Muscle layer of duodenum (tissue), 2 donors: ENCODE measurements around the gene PFN4.

ENCODE experiments used
- H3K27ac ChIP-seq: one replicate; pipeline ENCODE4 v1.7.0; 2013; ENCODE audit warnings: mild to moderate bottlenecking, low read length
- H3K27me3 ChIP-seq: one replicate; pipeline ENCODE4 v1.7.0; 2013; ENCODE audit warnings: low read depth, mild to moderate bottlenecking, control low read depth, low read length
- H3K36me3 ChIP-seq, 2 donors: one replicate each; pipeline ENCODE4 v1.7.0; 2013; ENCODE audit warnings: low read length in 2 of 2, control low read depth in 1 of 2, mild to moderate bottlenecking in 1 of 2; ENCODE audit not compliant: insufficient read depth in 2 of 2, control insufficient read depth in 1 of 2
- H3K4me1 ChIP-seq, 2 donors: one replicate each; pipeline ENCODE4 v1.7.0; 2013; ENCODE audit warnings: low read length in 2 of 2, mild to moderate bottlenecking in 2 of 2, control low read depth in 1 of 2, moderate library complexity in 1 of 2; ENCODE audit not compliant: insufficient read depth in 2 of 2, control insufficient read depth in 1 of 2
- H3K4me3 ChIP-seq, 2 donors: one replicate each; pipeline ENCODE4 v1.7.0; 2013; ENCODE audit warnings: low read length in 2 of 2, low read depth in 1 of 2, mild to moderate bottlenecking in 1 of 2
- H3K9me3 ChIP-seq, 2 donors: one replicate each; pipeline ENCODE4 v1.7.0; 2013; ENCODE audit warnings: low read length in 2 of 2, control low read depth in 1 of 2, mild to moderate bottlenecking in 1 of 2; ENCODE audit not compliant: control insufficient read depth in 1 of 2
- donor health status: healthy.

PFN4 gene

GRCh38 chr2:24076849-24077534 is 46.1 kb downstream of the PFN4 start:
- Histone ChIP-seq H3K27ac (peak overlapping the region; percentile 90), H3K27me3 (no peaks in the 10 kb centered on the region), H3K4me1 (peaks cover 0 to 17% of the 10 kb centered on the region in 2 donors), H3K9me3 (no peaks in the 10 kb centered on the region), H3K4me3 (peak overlapping the region; percentile 94 to 96), H3K36me3 (peaks cover 23 to 32% of the 10 kb centered on the region in 2 donors)

GRCh38 chr2:24075915-24076848 is 47.0 kb downstream of the PFN4 start, which contains the start of gene SF3B6:
SF3B6 (minus strand) TSS chr2:24076326; CDS start chr2:24076229, 97 bp downstream.
- Histone ChIP-seq H3K27me3 (no peaks in the 10 kb centered on the region), H3K36me3 (peaks cover 20 to 27% of the 10 kb centered on the region in 2 donors), H3K4me3 (peak within 1 kb of the TSS; percentile 94 to 96), H3K27ac (peak within 1 kb of the TSS; percentile 90), H3K9me3 (no peaks in the 10 kb centered on the region), H3K4me1 (peaks cover 0 to 17% of the 10 kb centered on the region in 2 donors)

GRCh38 chr2:24075259-24075658 is 47.9 kb downstream of the PFN4 start:
- H3K27me3 ChIP-seq = no peaks in the 10 kb centered on the region
- H3K27ac ChIP-seq = peak overlapping the region; percentile 88
- no peaks in the 10 kb centered on the region for H3K9me3 ChIP-seq
- H3K4me1 ChIP-seq = peaks cover 0 to 17% of the 10 kb centered on the region in 2 donors
- peak overlapping the region; percentile 94 to 96 for H3K4me3 ChIP-seq
- H3K36me3 ChIP-seq = peaks cover 15 to 19% of the 10 kb centered on the region in 2 donors

- Histone ChIP-seq H3K27me3 (no peaks in the 10 kb centered on the region), H3K9me3 (no peaks in the 10 kb centered on the region), H3K4me1 (peaks cover 0 to 17% of the 10 kb centered on the region in 2 donors), H3K36me3 (peaks cover 18 to 20% of the 10 kb centered on the region in 2 donors), H3K4me3 (no peak overlapping the region), H3K27ac (no peak overlapping the region)
These were observed 49.3 kb downstream of the PFN4 start for GRCh38 chr2:24073816-24074215.

GRCh38 chr2:24072259-24072658 is 50.9 kb downstream of the PFN4 start:
- Histone ChIP-seq H3K36me3 (peaks cover 20 to 32% of the 10 kb centered on the region in 2 donors), H3K9me3 (no peaks in the 10 kb centered on the region), H3K4me3 (no peak overlapping the region), H3K27me3 (no peaks in the 10 kb centered on the region), H3K4me1 (peaks cover 0 to 8% of the 10 kb centered on the region in 2 donors), H3K27ac (no peak overlapping the region)

- no peaks in the 10 kb centered on the region for H3K9me3 ChIP-seq
- H3K36me3 ChIP-seq = peaks cover 14 to 39% of the 10 kb centered on the region in 2 donors
- H3K27me3 ChIP-seq = no peaks in the 10 kb centered on the region
- H3K4me3 ChIP-seq = no peak overlapping the region
- H3K4me1 ChIP-seq = no peaks in the 10 kb centered on the region
- no peak overlapping the region for H3K27ac ChIP-seq
These were observed 57.8 kb downstream of the PFN4 start for GRCh38 chr2:24065341-24065740.
